T-cell (primary cell): ENCODE data around the gene CAPN5. TPM values are rescaled to one million over a fixed set of nuclear protein-coding genes. Genes with fewer than 3 reads are reported as not detected.

Experiments
- ATAC-seq, 4 experiments: fragments of 200-7000 bp in 3 of 4; fragments of 150-1000 bp in 1 of 4; cut with Tn5 transposase; replicated peaks in 1 of 4; 1 replicate in 3 of 4; 2 replicates in 1 of 4; pipeline ENCODE4 v1.10.0; 2021; ENCODE audit warnings: moderate library complexity in 3 of 4, mild to moderate bottlenecking in 2 of 4, moderate number of reproducible peaks in 1 of 4
- CTCF ChIA-PET, 2 donors: fragments of 300-600 bp; sonication (Branson Sonifier 250); formaldehyde crosslinking; loops; one replicate each; lab custom pipeline; 2022; ENCODE audit warnings: antibody characterized with exemption in 2 of 2; lab: Charles Lee
- POLR2A ChIA-PET, 2 donors: fragments of 300-600 bp; sonication (Branson Sonifier 250); formaldehyde crosslinking; loops; one replicate each; lab custom pipeline; 2022; ENCODE audit warnings: antibody characterized with exemption in 2 of 2; lab: Charles Lee
- DNase-seq, 35 experiments: peaks; one replicate each; pipeline versions ENCODE4 v3.0.0 to v3.0.0-alpha.2; 2013 to 2023
- H3K27ac ChIP-seq: one replicate; pipeline ENCODE4 v1.5.1; 2013; ENCODE audit warnings: low read length
- H3K27me3 ChIP-seq, 2 experiments: replicated peaks in 1 of 2; 1 replicate in 1 of 2; 2 replicates in 1 of 2; pipeline versions ENCODE4 v1.6.1 to v1.7.0; 2013; ENCODE audit warnings: low read length in 1 of 2, mixed read lengths in 1 of 2; ENCODE audit not compliant: control insufficient read depth in 2 of 2, insufficient read depth in 2 of 2; ENCODE audit errors: extremely low read depth in 1 of 2
- H3K36me3 ChIP-seq, 2 donors: 1 replicate in 1 of 2; 2 replicates in 1 of 2; pipeline versions ENCODE4 v1.6.1 to v1.7.0; 2013; ENCODE audit warnings: low read length in 1 of 2; ENCODE audit not compliant: control insufficient read depth in 2 of 2, insufficient read depth in 1 of 2; ENCODE audit errors: extremely low read depth in 1 of 2
- H3K4me1 ChIP-seq, 2 experiments: 1 replicate in 1 of 2; 2 replicates in 1 of 2; pipeline versions ENCODE4 v1.6.1 to v1.7.0; 2013; ENCODE audit warnings: low read length in 2 of 2, mixed read lengths in 1 of 2; ENCODE audit not compliant: insufficient read depth in 2 of 2, control insufficient read depth in 1 of 2; ENCODE audit errors: extremely low read depth in 1 of 2
- H3K4me3 ChIP-seq, 2 donors: 1 replicate in 1 of 2; 2 replicates in 1 of 2; pipeline versions ENCODE4 v1.5.1 to v1.7.0; 2013; ENCODE audit warnings: mild to moderate bottlenecking in 2 of 2, low read length in 1 of 2, moderate library complexity in 1 of 2; ENCODE audit not compliant: control insufficient read depth in 1 of 2; ENCODE audit errors: extremely low read depth in 1 of 2
- H3K9me3 ChIP-seq: 2 replicates; pipeline ENCODE4 v1.7.0; 2013
- H3K27ac Mint-ChIP-seq, 2 donors: one replicate each; pipeline ENCODE4 v1.8.0; 2020 to 2021; ENCODE audit warnings: mild to moderate bottlenecking in 2 of 2, mixed read lengths in 2 of 2
- H3K27me3 Mint-ChIP-seq, 2 donors: one replicate each; pipeline ENCODE4 v1.8.0; 2021 to 2022; ENCODE audit warnings: mixed read lengths in 2 of 2
- H3K36me3 Mint-ChIP-seq: one replicate; pipeline ENCODE4 v1.8.0; 2021; ENCODE audit warnings: mixed read lengths
- H3K4me1 Mint-ChIP-seq, 3 donors: one replicate each; pipeline ENCODE4 v1.8.0; 2020 to 2022; ENCODE audit warnings: mixed read lengths in 3 of 3, mild to moderate bottlenecking in 1 of 3
- H3K4me3 Mint-ChIP-seq, 3 donors: one replicate each; pipeline ENCODE4 v1.8.0; 2020 to 2022; ENCODE audit warnings: mild to moderate bottlenecking in 3 of 3, mixed read lengths in 3 of 3, moderate library complexity in 3 of 3
- H3K9me3 Mint-ChIP-seq, 3 donors: one replicate each; pipeline ENCODE4 v1.8.0; 2020 to 2022; ENCODE audit warnings: mixed read lengths in 3 of 3
- WGBS: methylation state at CpG from one replicate; pipeline ENCODE4 v1.1.5; 2013; ENCODE audit warnings: missing lambda C conversion rate; ENCODE audit not compliant: insufficient coverage; 5-methylcytosine and 5-hydroxymethylcytosine counted together
- total RNA-seq, 35 experiments: library from RNA in 6 of 35; stranded (reverse) in 6 of 35; fragments of 120-200 nt in 1 of 35; gene quantifications; one replicate each; pipeline versions ENCODE4 v1.2.1 to v1.2.4 and lab custom pipeline; 2013 to 2026

CAPN5 gene
- total RNA-seq, 5 donors from 2014 or later (not counting 1 experiment from before 2014, with no cell fraction given): 3.1 to 6.4 (median 4.0) TPM

GRCh38 chr11:77090373-77091111, 23.8 kb downstream of the CAPN5 start:
- Histone ChIP-seq H3K36me3 (peaks cover 0 to 6% of the 10 kb centered on the region in 2 donors), H3K27ac (no peak overlapping the region), H3K27me3 (peaks cover 0 to 5% of the 10 kb centered on the region in 2 experiments), H3K4me3 (no peak overlapping the region), H3K9me3 (no peaks in the 10 kb centered on the region), H3K4me1 (peaks cover 0 to 8% of the 10 kb centered on the region in 2 experiments)
- DNase-seq: no peak
- H3K36me3 Mint-ChIP-seq: no peaks in the 10 kb centered on the region
- no peak for ATAC-seq
- no peak overlapping the region for H3K27ac Mint-ChIP-seq
- no peaks in the 10 kb centered on the region for H3K9me3 Mint-ChIP-seq
- 54% methylated on average over 8 of the region's 13 CpGs for WGBS
- no peak overlapping the region for H3K4me3 Mint-ChIP-seq
- no peaks in the 10 kb centered on the region for H3K27me3 Mint-ChIP-seq
- H3K4me1 Mint-ChIP-seq: peaks cover 4 to 6% (median 4%) of the 10 kb centered on the region in 3 donors
- ChIA-PET POLR2A (interaction anchor here in 1 of 2 donors (0.6 kb wide), 1 partner anchor 1725 kb away, joined by 6 read pairs; no protein-coding TSS in a partner anchor), CTCF (interaction anchor here (0.9 to 3.9 kb wide), 10 partner anchors 8 to 285 kb away, joined by 3 to 79 read pairs (median 5); partner anchors contain the start of gene MYO7A (in 1 of the 2))

DNA sequence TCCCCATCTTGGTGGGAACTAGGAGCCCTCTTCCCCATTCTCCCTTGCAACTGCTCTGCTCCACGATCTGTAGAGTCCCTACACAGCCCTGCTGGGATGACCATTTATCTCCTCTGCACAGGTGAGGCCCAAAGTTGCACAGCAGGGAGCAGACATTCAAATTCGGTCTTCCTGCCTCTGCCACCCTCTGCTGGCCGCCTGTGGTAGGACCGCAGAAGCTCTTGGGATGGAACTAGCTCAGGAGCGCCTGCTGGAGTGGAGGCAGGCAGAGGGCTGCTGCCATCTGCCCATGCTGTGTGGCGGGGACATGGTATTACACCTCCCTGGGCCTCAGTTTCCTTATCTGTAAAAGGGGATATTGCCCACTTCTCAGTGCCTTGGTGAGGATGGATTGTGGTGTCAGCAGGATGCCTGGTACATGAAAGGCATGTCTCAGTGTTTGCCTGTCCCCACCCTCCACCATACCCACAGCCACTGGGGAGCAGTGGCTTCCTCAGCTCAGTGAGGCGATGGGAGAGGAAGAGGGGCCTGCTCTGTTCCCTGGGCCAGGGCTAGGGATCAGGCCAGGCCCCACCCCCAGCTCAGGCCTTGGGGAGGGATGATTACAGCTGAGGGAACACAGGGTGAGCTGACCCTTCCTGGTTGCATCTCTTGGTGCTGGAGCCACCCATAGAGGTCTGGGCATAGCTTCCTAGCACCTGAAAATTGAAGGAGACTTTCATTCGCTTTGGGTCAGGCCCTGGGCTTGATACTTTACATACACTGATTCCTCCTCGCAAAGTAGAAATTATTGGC, 24.6 kb downstream of the CAPN5 start:
- Mint-ChIP-seq H3K36me3 (no peaks in the 10 kb centered on the region), H3K4me1 (peaks cover 4 to 6% (median 4%) of the 10 kb centered on the region in 3 donors), H3K4me3 (no peak overlapping the region), H3K27ac (peak overlapping the region in 1 of 2 donors; percentile 70), H3K9me3 (no peaks in the 10 kb centered on the region), H3K27me3 (no peaks in the 10 kb centered on the region)
- H3K4me1 ChIP-seq: peaks cover 0 to 8% of the 10 kb centered on the region in 2 experiments
- ChIA-PET CTCF (interaction anchor here (0.6 to 3.9 kb wide), 17 partner anchors 9 to 518 kb away, joined by 3 to 79 read pairs (median 5); partner anchors contain the start of gene MYO7A (in 1 of the 2)), POLR2A (interaction anchor here (0.6 kb wide), 2 partner anchors 44 kb away, joined by 3 to 4 read pairs; no protein-coding TSS in a partner anchor)
- DNase-seq (peak; percentile 55 to 85 (median 74)), ATAC-seq (peak; percentile 91 to 99 (median 95))
- WGBS: 25% methylated on average over 7 of the region's 9 CpGs
- no peaks in the 10 kb centered on the region for H3K9me3 ChIP-seq
- peaks cover 0 to 7% of the 10 kb centered on the region in 2 donors for H3K36me3 ChIP-seq
- H3K4me3 ChIP-seq: no peak overlapping the region
- H3K27me3 ChIP-seq: peaks cover 0 to 5% of the 10 kb centered on the region in 2 experiments
- H3K27ac ChIP-seq: no peak overlapping the region

DNA sequence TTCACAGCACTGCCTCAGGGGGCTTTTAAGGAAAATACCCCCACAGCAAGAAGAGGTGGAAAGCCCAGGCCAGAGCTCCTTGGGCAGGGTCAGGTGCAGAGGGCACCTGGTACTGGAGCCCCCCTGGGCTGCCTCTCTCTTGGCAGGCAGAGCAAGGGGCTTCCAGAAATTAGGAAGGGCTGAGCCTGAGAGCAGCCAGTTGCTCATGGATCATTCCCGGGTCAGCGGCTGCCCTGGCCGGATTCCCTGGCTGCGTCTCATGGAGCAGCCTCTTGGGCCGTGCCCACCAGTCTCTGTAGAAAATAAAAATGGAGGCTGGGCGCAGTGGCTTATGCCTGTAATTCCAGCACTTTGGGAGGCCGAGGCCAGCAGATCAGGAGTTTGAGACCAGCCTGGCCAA, 25.6 kb downstream of the CAPN5 start:
- 83% methylated on average over 1 of the region's 7 CpGs for WGBS
- Mint-ChIP-seq H3K27me3 (no peaks in the 10 kb centered on the region), H3K4me3 (no peak overlapping the region), H3K4me1 (peaks cover 4 to 6% (median 4%) of the 10 kb centered on the region in 3 donors), H3K36me3 (no peaks in the 10 kb centered on the region), H3K27ac (no peak overlapping the region), H3K9me3 (no peaks in the 10 kb centered on the region)
- Histone ChIP-seq H3K4me3 (no peak overlapping the region), H3K27ac (no peak overlapping the region), H3K9me3 (no peaks in the 10 kb centered on the region), H3K36me3 (peaks cover 0 to 7% of the 10 kb centered on the region in 2 donors), H3K4me1 (peaks cover 0 to 8% of the 10 kb centered on the region in 2 experiments), H3K27me3 (peaks cover 0 to 5% of the 10 kb centered on the region in 2 experiments)
- DNase-seq (no peak), ATAC-seq (no peak)
- POLR2A ChIA-PET: no interaction called here
- CTCF ChIA-PET: interaction anchor here (1.2 to 3.9 kb wide), 7 partner anchors 10 to 172 kb away, joined by 5 to 79 read pairs (median 9); no protein-coding TSS in a partner anchor

DNA sequence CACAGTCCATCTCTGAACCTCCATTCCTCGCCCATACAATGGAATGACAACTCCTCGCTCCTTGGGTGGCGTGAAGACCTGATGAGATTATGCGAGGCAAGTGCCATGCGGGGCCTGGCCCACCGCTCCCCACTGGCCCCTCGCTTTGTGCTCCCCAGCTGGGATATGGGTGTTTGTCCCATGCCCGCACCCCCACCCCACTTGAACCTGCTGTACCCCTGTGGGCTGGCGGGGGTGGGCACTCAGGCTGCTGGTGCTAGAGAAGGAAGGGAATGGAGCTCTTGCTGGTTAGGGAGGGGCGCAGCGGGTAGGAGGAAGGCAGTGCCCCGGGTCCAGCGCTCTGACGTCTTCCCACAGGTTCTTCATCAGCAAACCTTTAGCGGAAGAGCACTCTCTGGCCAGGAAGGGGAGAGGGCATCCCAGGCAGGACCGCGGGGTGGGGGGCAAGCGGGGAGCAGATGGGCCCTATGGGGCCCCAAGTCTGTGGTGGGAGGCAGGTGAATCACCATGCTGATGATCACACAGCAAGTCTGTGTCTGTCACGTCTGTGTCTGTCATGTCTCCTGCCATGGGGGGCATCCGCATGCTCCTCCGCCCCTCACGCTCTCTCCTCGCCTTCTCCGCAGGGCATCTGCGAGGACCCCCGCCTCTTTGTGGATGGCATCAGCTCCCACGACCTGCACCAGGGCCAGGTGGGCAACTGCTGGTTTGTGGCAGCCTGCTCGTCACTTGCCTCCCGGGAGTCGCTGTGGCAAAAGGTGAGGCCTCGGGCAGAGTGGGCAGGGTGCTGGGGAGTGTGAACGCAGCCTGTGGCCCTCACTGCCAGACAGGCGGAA, 26.5 kb downstream of the CAPN5 start:
- Mint-ChIP-seq H3K9me3 (no peaks in the 10 kb centered on the region), H3K4me3 (no peak overlapping the region), H3K4me1 (peaks cover 4 to 6% (median 4%) of the 10 kb centered on the region in 3 donors), H3K27ac (no peak overlapping the region), H3K36me3 (no peaks in the 10 kb centered on the region), H3K27me3 (no peaks in the 10 kb centered on the region)
- Histone ChIP-seq H3K27me3 (peaks cover 0 to 5% of the 10 kb centered on the region in 2 experiments), H3K4me1 (peaks cover 0 to 8% of the 10 kb centered on the region in 2 experiments), H3K4me3 (no peak overlapping the region), H3K36me3 (peaks cover 0 to 7% of the 10 kb centered on the region in 2 donors), H3K27ac (no peak overlapping the region), H3K9me3 (no peaks in the 10 kb centered on the region)
- 86% methylated on average over 23 of the region's 33 CpGs for WGBS
- no peak for DNase-seq
- ChIA-PET POLR2A (no interaction called here), CTCF (interaction anchor here (0.5 to 2.1 kb wide), 3 partner anchors 29 to 173 kb away, joined by 3 to 6 read pairs (median 6); no protein-coding TSS in a partner anchor)
- ATAC-seq: no peak

DNA sequence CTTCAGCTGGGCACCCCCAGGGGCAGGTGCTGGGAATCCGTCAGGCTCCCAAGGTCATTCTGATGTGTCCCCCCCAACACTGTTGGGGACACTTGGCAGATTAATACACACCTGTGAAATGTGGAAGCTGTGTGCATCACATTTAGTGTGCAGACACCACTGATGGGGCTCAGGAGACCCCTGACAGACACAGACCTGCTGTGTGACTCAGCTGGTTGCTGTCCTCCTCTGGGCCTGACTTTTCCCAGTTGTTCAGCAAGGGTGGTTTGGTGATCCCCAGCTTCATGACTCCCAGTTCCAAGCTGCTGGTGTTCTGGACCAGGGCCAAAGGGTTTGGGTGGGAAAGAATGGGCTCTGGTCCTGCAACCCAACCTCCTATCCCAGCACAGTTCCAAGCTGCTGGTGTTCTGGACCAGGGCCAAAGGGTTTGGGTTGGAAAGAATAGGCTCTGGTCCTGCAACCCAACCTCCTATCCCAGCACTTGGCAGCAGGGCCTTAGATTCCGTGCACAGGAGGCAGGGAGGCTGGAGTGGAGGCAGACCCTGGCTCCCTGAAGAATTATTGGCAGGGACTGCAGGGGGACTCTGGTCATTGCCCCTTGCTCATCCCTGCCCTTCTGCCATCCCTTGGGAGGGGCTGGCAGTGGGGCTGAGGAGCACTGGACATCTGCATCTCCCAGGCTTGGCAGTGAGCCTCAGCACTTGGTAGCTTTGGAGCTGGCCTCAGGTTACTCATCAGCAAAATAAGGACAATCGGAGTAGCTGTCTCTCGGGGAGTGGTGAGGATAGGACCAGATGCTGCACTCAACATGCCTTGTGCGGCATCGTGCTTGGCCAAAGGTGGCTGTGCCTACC, 27.4 kb downstream of the CAPN5 start:
- no peak for ATAC-seq
- no peaks in the 10 kb centered on the region for H3K9me3 ChIP-seq
- H3K27me3 Mint-ChIP-seq: no peaks in the 10 kb centered on the region
- H3K4me1 ChIP-seq: peaks cover 0 to 8% of the 10 kb centered on the region in 2 experiments
- no peak overlapping the region for H3K27ac ChIP-seq
- peaks cover 0 to 7% of the 10 kb centered on the region in 2 donors for H3K36me3 ChIP-seq
- H3K4me1 Mint-ChIP-seq: peaks cover 4 to 6% (median 4%) of the 10 kb centered on the region in 3 donors
- WGBS: no CpG with 5 or more reads among the region's 6 CpGs
- H3K36me3 Mint-ChIP-seq: no peaks in the 10 kb centered on the region
- H3K4me3 Mint-ChIP-seq: no peak overlapping the region
- ChIA-PET POLR2A (no interaction called here), CTCF (no interaction called here)
- no peak for DNase-seq
- peaks cover 0 to 5% of the 10 kb centered on the region in 2 experiments for H3K27me3 ChIP-seq
- no peaks in the 10 kb centered on the region for H3K9me3 Mint-ChIP-seq
- H3K27ac Mint-ChIP-seq: no peak overlapping the region
- no peak overlapping the region for H3K4me3 ChIP-seq
